ENCODE data around the gene INPP5F. TPM values are rescaled to one million over a fixed set of nuclear protein-coding genes. Genes with fewer than 3 reads are reported as not detected.

Gene INPP5F
- total and polyA plus RNA-seq, 2 of the 13 experiments (the other 11 are each of a cell fraction or from before 2014, with no cell fraction given) = 12.5 to 15.7 TPM

DNA sequence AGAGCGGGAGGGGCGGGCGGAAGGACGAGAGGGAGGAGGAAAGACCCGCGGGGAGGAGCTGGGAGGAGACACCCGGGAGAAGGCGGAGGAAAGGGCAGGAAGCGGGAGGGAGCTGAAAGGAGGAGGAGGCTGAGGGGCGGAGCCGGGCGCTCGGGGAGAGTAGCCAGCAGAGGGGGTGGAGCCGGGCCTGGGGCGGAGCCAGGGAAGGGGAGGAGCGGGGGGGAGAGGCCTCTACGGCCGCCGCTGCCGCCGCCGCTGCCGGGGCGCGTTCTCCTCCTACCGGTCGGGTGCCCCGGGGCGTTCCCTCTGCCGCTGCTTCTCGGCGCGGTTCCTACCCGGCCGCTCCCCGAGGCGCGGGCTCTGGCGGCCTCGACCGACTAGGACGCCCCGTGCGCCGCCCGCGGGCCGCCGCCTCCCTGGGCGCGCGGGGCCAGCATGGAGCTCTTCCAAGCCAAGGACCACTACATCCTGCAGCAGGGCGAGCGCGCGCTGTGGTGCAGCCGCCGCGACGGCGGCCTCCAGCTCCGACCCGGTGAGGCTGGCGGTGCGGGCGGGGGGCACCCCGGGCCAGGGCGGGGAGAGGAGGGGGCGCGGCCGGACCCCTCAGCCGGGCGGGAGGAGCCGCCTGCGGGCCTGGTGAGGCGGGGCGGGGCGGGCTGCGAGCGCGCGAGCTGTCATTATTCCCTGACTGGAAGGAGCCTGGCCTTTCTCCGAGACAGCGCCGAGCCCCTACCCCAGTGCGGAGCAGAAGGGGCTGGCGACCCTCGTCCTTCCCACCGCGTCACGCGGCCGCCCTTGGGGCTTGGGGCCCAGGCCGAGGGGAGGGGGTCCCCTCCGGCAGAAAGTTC, at the start of gene INPP5F (continued):
- TF ChIP-seq ZNF333 (CRISPR knock-in tag; IDR thresholded peaks at IDR 0.05; ENCODE audit: borderline replicate concordance) (no peak), SP5 (CRISPR knock-in tag; IDR thresholded peaks at IDR 0.05; ENCODE audit: borderline replicate concordance, low read depth) (peak; percentile 64; the same call in 1 of the 2 replicates), XRCC5 (optimal IDR thresholded peaks at IDR 0.05; ENCODE audit: low read length) (peak; percentile 2), HOXA3 (CRISPR knock-in tag; IDR thresholded peaks at IDR 0.05) (peak; percentile 11; the same call in 1 of the 2 replicates), POLR2AphosphoS5 (IDR thresholded peaks at IDR 0.05; ENCODE audit: low read depth, low read length) (peak; percentile 40; the same call in 1 of the 2 replicates), KLF11 (CRISPR knock-in tag; IDR thresholded peaks at IDR 0.05) (no peak), ZNF12 (CRISPR knock-in tag; IDR thresholded peaks at IDR 0.05) (no peak), MBNL3 (CRISPR knock-in tag; conservative IDR thresholded peaks at IDR 0.05) (no peak), PHF20 (CRISPR knock-in tag; IDR thresholded peaks at IDR 0.05) (no peak), HES4 (CRISPR knock-in tag; IDR thresholded peaks at IDR 0.05; ENCODE audit: borderline replicate concordance) (peak; percentile 74; the same call in 1 of the 2 replicates)
- TF ChIP-seq, protein P1, sequence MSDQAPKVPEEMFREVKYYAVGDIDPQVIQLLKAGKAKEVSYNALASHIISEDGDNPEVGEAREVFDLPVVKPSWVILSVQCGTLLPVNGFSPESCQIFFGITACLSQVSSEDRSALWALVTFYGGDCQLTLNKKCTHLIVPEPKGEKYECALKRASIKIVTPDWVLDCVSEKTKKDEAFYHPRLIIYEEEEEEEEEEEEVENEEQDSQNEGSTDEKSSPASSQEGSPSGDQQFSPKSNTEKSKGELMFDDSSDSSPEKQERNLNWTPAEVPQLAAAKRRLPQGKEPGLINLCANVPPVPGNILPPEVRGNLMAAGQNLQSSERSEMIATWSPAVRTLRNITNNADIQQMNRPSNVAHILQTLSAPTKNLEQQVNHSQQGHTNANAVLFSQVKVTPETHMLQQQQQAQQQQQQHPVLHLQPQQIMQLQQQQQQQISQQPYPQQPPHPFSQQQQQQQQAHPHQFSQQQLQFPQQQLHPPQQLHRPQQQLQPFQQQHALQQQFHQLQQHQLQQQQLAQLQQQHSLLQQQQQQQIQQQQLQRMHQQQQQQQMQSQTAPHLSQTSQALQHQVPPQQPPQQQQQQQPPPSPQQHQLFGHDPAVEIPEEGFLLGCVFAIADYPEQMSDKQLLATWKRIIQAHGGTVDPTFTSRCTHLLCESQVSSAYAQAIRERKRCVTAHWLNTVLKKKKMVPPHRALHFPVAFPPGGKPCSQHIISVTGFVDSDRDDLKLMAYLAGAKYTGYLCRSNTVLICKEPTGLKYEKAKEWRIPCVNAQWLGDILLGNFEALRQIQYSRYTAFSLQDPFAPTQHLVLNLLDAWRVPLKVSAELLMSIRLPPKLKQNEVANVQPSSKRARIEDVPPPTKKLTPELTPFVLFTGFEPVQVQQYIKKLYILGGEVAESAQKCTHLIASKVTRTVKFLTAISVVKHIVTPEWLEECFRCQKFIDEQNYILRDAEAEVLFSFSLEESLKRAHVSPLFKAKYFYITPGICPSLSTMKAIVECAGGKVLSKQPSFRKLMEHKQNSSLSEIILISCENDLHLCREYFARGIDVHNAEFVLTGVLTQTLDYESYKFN (CRISPR knock-in tag; conservative IDR thresholded peaks at IDR 0.05) = peak; percentile 10; the same call in 1 of the 2 replicates
- TF ChIP-seq, protein P2, sequence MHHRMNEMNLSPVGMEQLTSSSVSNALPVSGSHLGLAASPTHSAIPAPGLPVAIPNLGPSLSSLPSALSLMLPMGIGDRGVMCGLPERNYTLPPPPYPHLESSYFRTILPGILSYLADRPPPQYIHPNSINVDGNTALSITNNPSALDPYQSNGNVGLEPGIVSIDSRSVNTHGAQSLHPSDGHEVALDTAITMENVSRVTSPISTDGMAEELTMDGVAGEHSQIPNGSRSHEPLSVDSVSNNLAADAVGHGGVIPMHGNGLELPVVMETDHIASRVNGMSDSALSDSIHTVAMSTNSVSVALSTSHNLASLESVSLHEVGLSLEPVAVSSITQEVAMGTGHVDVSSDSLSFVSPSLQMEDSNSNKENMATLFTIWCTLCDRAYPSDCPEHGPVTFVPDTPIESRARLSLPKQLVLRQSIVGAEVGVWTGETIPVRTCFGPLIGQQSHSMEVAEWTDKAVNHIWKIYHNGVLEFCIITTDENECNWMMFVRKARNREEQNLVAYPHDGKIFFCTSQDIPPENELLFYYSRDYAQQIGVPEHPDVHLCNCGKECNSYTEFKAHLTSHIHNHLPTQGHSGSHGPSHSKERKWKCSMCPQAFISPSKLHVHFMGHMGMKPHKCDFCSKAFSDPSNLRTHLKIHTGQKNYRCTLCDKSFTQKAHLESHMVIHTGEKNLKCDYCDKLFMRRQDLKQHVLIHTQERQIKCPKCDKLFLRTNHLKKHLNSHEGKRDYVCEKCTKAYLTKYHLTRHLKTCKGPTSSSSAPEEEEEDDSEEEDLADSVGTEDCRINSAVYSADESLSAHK (CRISPR knock-in tag; IDR thresholded peaks at IDR 0.05; ENCODE audit: borderline replicate concordance) = no peak
- TF ChIP-seq, protein P3, sequence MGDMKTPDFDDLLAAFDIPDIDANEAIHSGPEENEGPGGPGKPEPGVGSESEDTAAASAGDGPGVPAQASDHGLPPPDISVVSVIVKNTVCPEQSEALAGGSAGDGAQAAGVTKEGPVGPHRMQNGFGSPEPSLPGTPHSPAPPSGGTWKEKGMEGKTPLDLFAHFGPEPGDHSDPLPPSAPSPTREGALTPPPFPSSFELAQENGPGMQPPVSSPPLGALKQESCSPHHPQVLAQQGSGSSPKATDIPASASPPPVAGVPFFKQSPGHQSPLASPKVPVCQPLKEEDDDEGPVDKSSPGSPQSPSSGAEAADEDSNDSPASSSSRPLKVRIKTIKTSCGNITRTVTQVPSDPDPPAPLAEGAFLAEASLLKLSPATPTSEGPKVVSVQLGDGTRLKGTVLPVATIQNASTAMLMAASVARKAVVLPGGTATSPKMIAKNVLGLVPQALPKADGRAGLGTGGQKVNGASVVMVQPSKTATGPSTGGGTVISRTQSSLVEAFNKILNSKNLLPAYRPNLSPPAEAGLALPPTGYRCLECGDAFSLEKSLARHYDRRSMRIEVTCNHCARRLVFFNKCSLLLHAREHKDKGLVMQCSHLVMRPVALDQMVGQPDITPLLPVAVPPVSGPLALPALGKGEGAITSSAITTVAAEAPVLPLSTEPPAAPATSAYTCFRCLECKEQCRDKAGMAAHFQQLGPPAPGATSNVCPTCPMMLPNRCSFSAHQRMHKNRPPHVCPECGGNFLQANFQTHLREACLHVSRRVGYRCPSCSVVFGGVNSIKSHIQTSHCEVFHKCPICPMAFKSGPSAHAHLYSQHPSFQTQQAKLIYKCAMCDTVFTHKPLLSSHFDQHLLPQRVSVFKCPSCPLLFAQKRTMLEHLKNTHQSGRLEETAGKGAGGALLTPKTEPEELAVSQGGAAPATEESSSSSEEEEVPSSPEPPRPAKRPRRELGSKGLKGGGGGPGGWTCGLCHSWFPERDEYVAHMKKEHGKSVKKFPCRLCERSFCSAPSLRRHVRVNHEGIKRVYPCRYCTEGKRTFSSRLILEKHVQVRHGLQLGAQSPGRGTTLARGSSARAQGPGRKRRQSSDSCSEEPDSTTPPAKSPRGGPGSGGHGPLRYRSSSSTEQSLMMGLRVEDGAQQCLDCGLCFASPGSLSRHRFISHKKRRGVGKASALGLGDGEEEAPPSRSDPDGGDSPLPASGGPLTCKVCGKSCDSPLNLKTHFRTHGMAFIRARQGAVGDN (CRISPR knock-in tag; IDR thresholded peaks at IDR 0.05) = peak; percentile 65
- TF ChIP-seq, protein P4, sequence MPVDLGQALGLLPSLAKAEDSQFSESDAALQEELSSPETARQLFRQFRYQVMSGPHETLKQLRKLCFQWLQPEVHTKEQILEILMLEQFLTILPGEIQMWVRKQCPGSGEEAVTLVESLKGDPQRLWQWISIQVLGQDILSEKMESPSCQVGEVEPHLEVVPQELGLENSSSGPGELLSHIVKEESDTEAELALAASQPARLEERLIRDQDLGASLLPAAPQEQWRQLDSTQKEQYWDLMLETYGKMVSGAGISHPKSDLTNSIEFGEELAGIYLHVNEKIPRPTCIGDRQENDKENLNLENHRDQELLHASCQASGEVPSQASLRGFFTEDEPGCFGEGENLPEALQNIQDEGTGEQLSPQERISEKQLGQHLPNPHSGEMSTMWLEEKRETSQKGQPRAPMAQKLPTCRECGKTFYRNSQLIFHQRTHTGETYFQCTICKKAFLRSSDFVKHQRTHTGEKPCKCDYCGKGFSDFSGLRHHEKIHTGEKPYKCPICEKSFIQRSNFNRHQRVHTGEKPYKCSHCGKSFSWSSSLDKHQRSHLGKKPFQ (CRISPR knock-in tag; IDR thresholded peaks at IDR 0.05; ENCODE audit: insufficient replicate concordance) = no peak
- TF ChIP-seq, protein P5, sequence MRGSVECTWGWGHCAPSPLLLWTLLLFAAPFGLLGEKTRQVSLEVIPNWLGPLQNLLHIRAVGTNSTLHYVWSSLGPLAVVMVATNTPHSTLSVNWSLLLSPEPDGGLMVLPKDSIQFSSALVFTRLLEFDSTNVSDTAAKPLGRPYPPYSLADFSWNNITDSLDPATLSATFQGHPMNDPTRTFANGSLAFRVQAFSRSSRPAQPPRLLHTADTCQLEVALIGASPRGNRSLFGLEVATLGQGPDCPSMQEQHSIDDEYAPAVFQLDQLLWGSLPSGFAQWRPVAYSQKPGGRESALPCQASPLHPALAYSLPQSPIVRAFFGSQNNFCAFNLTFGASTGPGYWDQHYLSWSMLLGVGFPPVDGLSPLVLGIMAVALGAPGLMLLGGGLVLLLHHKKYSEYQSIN (CRISPR knock-in tag; IDR thresholded peaks at IDR 0.05; ENCODE audit: borderline replicate concordance) = no peak
